ENCODE results near the gene ADAP1. TPM values are rescaled to one million over a fixed set of nuclear protein-coding genes. Genes with fewer than 3 reads are reported as not detected.

ADAP1 gene
- polyA plus RNA-seq, 1 donor (not counting 4 experiments of a cell fraction or from before 2014, with no cell fraction given): 4.3 TPM

DNA sequence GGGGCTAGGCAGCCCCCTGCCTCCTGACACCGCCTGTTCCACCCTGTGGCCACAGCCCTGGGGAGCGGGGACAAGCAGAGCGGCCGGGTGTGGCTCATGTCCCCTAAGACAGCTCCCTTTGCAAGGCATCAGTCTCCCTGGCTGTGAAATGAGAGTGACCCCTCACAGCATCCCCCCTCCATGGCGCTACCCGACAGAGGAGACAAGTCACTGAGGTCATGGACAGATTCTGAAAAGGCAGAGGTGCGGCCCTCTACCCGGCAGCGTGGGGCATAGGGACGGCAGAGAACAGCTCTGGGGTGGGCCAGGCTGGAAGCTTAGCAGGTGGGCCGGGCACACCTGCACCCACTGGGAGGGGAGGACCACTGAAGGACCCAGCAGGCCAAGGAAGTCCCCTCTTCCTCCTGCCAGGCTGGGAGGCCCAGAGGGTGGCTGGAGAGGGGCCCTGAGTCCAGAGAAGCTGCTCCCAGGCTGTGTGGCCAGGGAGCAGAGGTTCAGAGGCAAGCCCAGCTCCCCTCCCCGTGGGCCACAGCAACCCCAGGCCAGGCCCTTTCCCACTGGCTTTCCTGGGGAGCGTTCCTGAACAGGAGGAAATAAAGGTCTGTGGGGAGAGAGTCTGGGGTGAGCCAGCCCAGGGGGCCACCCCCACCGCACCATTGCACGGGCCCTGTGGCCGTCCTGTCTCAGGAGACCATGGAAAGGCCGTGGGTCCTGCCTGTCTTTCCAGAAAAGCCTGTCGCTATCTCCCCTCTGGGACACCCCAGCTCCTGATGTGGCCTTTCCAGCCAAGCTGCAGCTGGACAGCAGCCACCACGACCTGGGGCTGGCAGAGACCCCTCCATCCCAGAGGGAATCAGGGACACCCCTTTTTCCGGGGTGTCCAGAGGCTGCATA, 1.7 kb downstream of the ADAP1 start:
- H3K27me3 ChIP-seq (ENCODE audit: control insufficient read depth, extremely low read depth, insufficient read depth, low read length): peaks cover 16% of the 10 kb centered on the region
- H4K20me1 ChIP-seq (ENCODE audit: control insufficient read depth, extremely low read depth, insufficient read depth, low read length): peaks cover 2% of the 10 kb centered on the region
- no peaks in the 10 kb centered on the region for H3K9me3 ChIP-seq (ENCODE audit: control insufficient read depth, low read depth, low read length)
- no peaks in the 10 kb centered on the region for H3K36me3 ChIP-seq (ENCODE audit: control insufficient read depth in 2 of 2, extremely low read depth in 1 of 2, insufficient read depth in 2 of 2, low read length in 2 of 2)
- H3K4me2 ChIP-seq (ENCODE audit: control insufficient read depth, extremely low read depth, insufficient read depth, low read depth, low read length): no peak overlapping the region
- peak overlapping the region in 1 of 3 experiments; percentile 48 for H3K4me3 ChIP-seq (ENCODE audit: control insufficient read depth in 2 of 3, extremely low read depth in 1 of 3, insufficient read depth in 2 of 3, low read depth in 1 of 3, low read length in 3 of 3)
- DNase-seq (ENCODE audit: low read depth, low spot score) (no peak), FAIRE-seq (no peak)
- dilution Hi-C loops (cut with MboI; ENCODE audit: extremely low pct_ligation_motif_present, low sequenced_read_pairs): no loop called here
- no peaks in the 10 kb centered on the region for H3K79me2 ChIP-seq (ENCODE audit: control insufficient read depth, insufficient read depth, low read length)
- no peak overlapping the region for H2AFZ ChIP-seq (ENCODE audit: control insufficient read depth, low read length)
- no peaks in the 10 kb centered on the region for H3K4me1 ChIP-seq (ENCODE audit: control insufficient read depth, extremely low read depth, insufficient read depth, low read length)
- H3K9me1 ChIP-seq (ENCODE audit: control insufficient read depth, extremely low read depth, insufficient read depth, low read length): no peaks in the 10 kb centered on the region
- TF ChIP-seq, protein P1, sequence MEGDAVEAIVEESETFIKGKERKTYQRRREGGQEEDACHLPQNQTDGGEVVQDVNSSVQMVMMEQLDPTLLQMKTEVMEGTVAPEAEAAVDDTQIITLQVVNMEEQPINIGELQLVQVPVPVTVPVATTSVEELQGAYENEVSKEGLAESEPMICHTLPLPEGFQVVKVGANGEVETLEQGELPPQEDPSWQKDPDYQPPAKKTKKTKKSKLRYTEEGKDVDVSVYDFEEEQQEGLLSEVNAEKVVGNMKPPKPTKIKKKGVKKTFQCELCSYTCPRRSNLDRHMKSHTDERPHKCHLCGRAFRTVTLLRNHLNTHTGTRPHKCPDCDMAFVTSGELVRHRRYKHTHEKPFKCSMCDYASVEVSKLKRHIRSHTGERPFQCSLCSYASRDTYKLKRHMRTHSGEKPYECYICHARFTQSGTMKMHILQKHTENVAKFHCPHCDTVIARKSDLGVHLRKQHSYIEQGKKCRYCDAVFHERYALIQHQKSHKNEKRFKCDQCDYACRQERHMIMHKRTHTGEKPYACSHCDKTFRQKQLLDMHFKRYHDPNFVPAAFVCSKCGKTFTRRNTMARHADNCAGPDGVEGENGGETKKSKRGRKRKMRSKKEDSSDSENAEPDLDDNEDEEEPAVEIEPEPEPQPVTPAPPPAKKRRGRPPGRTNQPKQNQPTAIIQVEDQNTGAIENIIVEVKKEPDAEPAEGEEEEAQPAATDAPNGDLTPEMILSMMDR (optimal IDR thresholded peaks at IDR 0.05 in 1 of 3, IDR thresholded peaks at IDR 0.05 in 1 of 3, conservative IDR thresholded peaks at IDR 0.05 in 1 of 3; ENCODE audit: extremely low read depth in 1 of 3, insufficient read depth in 2 of 3, low read length in 3 of 3): no peak
- no peak for TF ChIP-seq EZH2 (IDR thresholded peaks at IDR 0.05; ENCODE audit: low read length)
- H3K27ac ChIP-seq (ENCODE audit: control insufficient read depth, insufficient read depth, low read length): no peak overlapping the region
- no peak overlapping the region for H3K9ac ChIP-seq (ENCODE audit: control insufficient read depth, extremely low read depth, insufficient read depth, low read length)

DNA sequence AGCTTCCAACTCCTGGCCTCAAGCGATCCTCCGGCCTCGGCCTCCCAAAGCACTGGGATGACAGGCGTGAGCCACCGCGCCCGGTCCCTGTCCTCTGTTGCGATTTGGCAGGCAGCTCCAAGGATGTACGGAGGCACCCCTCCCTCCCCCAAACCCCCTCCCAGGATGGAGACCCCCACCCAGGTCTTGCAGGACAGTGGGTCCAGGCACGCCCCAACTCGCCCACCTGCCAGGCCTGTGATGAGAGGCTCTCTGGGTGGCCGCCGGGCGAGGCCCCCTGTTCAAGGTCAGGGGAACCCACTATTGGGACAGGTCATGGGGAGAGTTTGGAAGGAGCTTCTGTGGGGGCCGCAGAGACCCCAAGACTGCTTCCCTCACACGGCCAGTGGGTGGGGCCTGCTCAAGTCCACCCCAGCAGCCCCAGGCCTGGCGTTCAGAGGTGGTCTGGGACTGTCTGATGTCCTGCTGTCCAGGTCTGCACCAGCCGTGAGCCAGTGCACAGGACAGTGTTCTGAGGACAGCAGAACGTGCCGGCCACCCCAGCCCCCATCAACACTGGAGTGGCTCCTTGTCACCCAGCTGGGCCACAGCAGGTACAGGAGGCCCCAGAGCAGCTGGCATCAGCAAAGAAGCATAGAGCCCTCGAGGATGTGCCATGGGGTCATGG, 2.5 kb downstream of the ADAP1 start:
- H3K4me2 ChIP-seq (ENCODE audit: control insufficient read depth, extremely low read depth, insufficient read depth, low read depth, low read length): no peak overlapping the region
- no peak overlapping the region for H3K27ac ChIP-seq (ENCODE audit: control insufficient read depth, insufficient read depth, low read length)
- TF ChIP-seq, protein P1 (optimal IDR thresholded peaks at IDR 0.05 in 1 of 3, IDR thresholded peaks at IDR 0.05 in 1 of 3, conservative IDR thresholded peaks at IDR 0.05 in 1 of 3; ENCODE audit: extremely low read depth in 1 of 3, insufficient read depth in 2 of 3, low read length in 3 of 3): no peak
- no peak for TF ChIP-seq EZH2 (IDR thresholded peaks at IDR 0.05; ENCODE audit: low read length)
- no peak overlapping the region for H3K9ac ChIP-seq (ENCODE audit: control insufficient read depth, extremely low read depth, insufficient read depth, low read length)
- H4K20me1 ChIP-seq (ENCODE audit: control insufficient read depth, extremely low read depth, insufficient read depth, low read length): peaks cover 2% of the 10 kb centered on the region
- no peaks in the 10 kb centered on the region for H3K9me1 ChIP-seq (ENCODE audit: control insufficient read depth, extremely low read depth, insufficient read depth, low read length)
- no peaks in the 10 kb centered on the region for H3K36me3 ChIP-seq (ENCODE audit: control insufficient read depth in 2 of 2, extremely low read depth in 1 of 2, insufficient read depth in 2 of 2, low read length in 2 of 2)
- no peaks in the 10 kb centered on the region for H3K79me2 ChIP-seq (ENCODE audit: control insufficient read depth, insufficient read depth, low read length)
- peaks cover 16% of the 10 kb centered on the region for H3K27me3 ChIP-seq (ENCODE audit: control insufficient read depth, extremely low read depth, insufficient read depth, low read length)
- dilution Hi-C loops (cut with MboI; ENCODE audit: extremely low pct_ligation_motif_present, low sequenced_read_pairs): no loop called here
- DNase-seq (ENCODE audit: low read depth, low spot score): no peak
- FAIRE-seq: no peak
- H3K4me1 ChIP-seq (ENCODE audit: control insufficient read depth, extremely low read depth, insufficient read depth, low read length): no peaks in the 10 kb centered on the region
- no peak overlapping the region for H3K4me3 ChIP-seq (ENCODE audit: control insufficient read depth in 2 of 3, extremely low read depth in 1 of 3, insufficient read depth in 2 of 3, low read depth in 1 of 3, low read length in 3 of 3)
- H2AFZ ChIP-seq (ENCODE audit: control insufficient read depth, low read length): no peak overlapping the region
- no peaks in the 10 kb centered on the region for H3K9me3 ChIP-seq (ENCODE audit: control insufficient read depth, low read depth, low read length)

Measured in keratinocyte (primary cell).